HEK293 (cell line): Measurements from ENCODE around the gene UBE2D2.

Source experiments
- CTCF ChIA-PET: fragments of 350-600 bp; formaldehyde crosslinking; extraction: SDS; loops from one replicate; lab custom pipeline; 2021; ENCODE audit warnings: antibody characterized with exemption; lab: Yijun Ruan, JAX
- POLR2A ChIA-PET: fragments of 300-600 bp; formaldehyde crosslinking; extraction: SDS; loops from one replicate; lab custom pipeline; 2020; ENCODE audit warnings: antibody characterized with exemption, inconsistent platforms; lab: Yijun Ruan, JAX
- H3K27ac ChIP-seq: fragments of 200-500 bp; sonication (Bioruptor generic); 2 replicates; pipeline ENCODE4 v1.5.1; 2014; ENCODE audit warnings: low read depth, low read length, control low read depth, inconsistent platforms; ENCODE audit errors: extremely low read depth
- H3K36me3 ChIP-seq, 2 experiments: fragments of 200-500 bp in 1 of 2; sonication (Bioruptor generic) in 1 of 2; 1 replicate in 1 of 2; 2 replicates in 1 of 2; pipeline ENCODE4 v1.5.1; 2014 to 2017; ENCODE audit warnings: inconsistent platforms in 2 of 2, low read length in 2 of 2; ENCODE audit not compliant: control insufficient read depth in 2 of 2, insufficient read depth in 1 of 2
- H3K4me1 ChIP-seq: fragments of 200-500 bp; sonication (Bioruptor generic); 2 replicates; pipeline ENCODE4 v1.5.1; 2014; ENCODE audit warnings: mild to moderate bottlenecking, low read length, inconsistent platforms; ENCODE audit not compliant: control insufficient read depth, insufficient read depth
- H3K4me3 ChIP-seq: 2 replicates; pipeline ENCODE4 v1.5.1; 2011; ENCODE audit warnings: low read depth, mild to moderate bottlenecking, control low read depth, low read length, moderate library complexity
- H3K9me3 ChIP-seq: fragments of 200-500 bp; sonication (Bioruptor generic); 2 replicates; pipeline ENCODE4 v1.5.1; 2014; ENCODE audit warnings: low read depth, low read length, inconsistent platforms; ENCODE audit not compliant: control insufficient read depth, insufficient read depth
- KLF7 ChIP-seq: fragments of 450-650 bp; formaldehyde crosslinking; IDR thresholded peaks from 2 replicates; pipeline ENCODE4 v1.5.1; 2016; ENCODE audit warnings: missing biosample characterization, missing genetic modification characterization, borderline replicate concordance
- OSR2 ChIP-seq: fragments of 450-650 bp; formaldehyde crosslinking; IDR thresholded peaks from 2 replicates; pipeline ENCODE4 v1.5.1; 2016; ENCODE audit warnings: missing biosample characterization, missing genetic modification characterization
- PRDM1 ChIP-seq: fragments of 450-650 bp; formaldehyde crosslinking; IDR thresholded peaks from 2 replicates; pipeline ENCODE4; 2016; ENCODE audit warnings: missing biosample characterization, missing genetic modification characterization
- SALL2 ChIP-seq: fragments of 450-650 bp; formaldehyde crosslinking; IDR thresholded peaks from 2 replicates; pipeline ENCODE4 v1.5.0; 2017; ENCODE audit warnings: missing biosample characterization, mild to moderate bottlenecking, missing genetic modification characterization, borderline replicate concordance
- ZBTB8A ChIP-seq: fragments of 450-650 bp; formaldehyde crosslinking; IDR thresholded peaks from 2 replicates; pipeline ENCODE4 v1.5.1; 2016; ENCODE audit warnings: missing biosample characterization, missing genetic modification characterization
- ZNF10 ChIP-seq: fragments of 450-650 bp; formaldehyde crosslinking; IDR thresholded peaks from 2 replicates; pipeline ENCODE4 v1.5.1; 2017; ENCODE audit warnings: missing biosample characterization, missing genetic modification characterization
- ZNF112 ChIP-seq: fragments of 450-650 bp; formaldehyde crosslinking; IDR thresholded peaks from 2 replicates; pipeline ENCODE4 v1.5.0; 2017; ENCODE audit warnings: missing biosample characterization, missing genetic modification characterization
- ZNF175 ChIP-seq: fragments of 450-650 bp; formaldehyde crosslinking; IDR thresholded peaks from 2 replicates; pipeline ENCODE4 v1.5.1; 2016; ENCODE audit warnings: missing biosample characterization, missing genetic modification characterization
- ZNF202 ChIP-seq: fragments of 450-650 bp; formaldehyde crosslinking; IDR thresholded peaks from 2 replicates; pipeline ENCODE4 v1.5.1; 2016; ENCODE audit warnings: missing biosample characterization, missing genetic modification characterization, borderline replicate concordance
- ZNF239 ChIP-seq: fragments of 450-650 bp; formaldehyde crosslinking; IDR thresholded peaks from 2 replicates; pipeline ENCODE4 v1.5.1; 2016; ENCODE audit warnings: missing biosample characterization, missing genetic modification characterization
- ZNF560 ChIP-seq: fragments of 450-650 bp; formaldehyde crosslinking; IDR thresholded peaks from 2 replicates; pipeline ENCODE4 v1.5.1; 2017; ENCODE audit warnings: missing biosample characterization, missing genetic modification characterization, borderline replicate concordance
- ZNF626 ChIP-seq: fragments of 450-650 bp; sonication (Bioruptor Pico); formaldehyde crosslinking; IDR thresholded peaks from 2 replicates; pipeline ENCODE4 v1.5.1; 2018; ENCODE audit warnings: missing biosample characterization, missing genetic modification characterization, inconsistent platforms
- ZNF843 ChIP-seq: fragments of 450-650 bp; formaldehyde crosslinking; IDR thresholded peaks from 2 replicates; pipeline ENCODE4 v1.5.1; 2016; ENCODE audit warnings: missing biosample characterization, missing genetic modification characterization
- TF ChIP-seq, protein P1 (sequence below): sonication (generic); formaldehyde crosslinking; IDR thresholded peaks from 2 replicates; pipeline ENCODE4 v1.8.1; 2022; ENCODE audit warnings: mild to moderate bottlenecking, moderate library complexity, missing genetic modification reagents
- TF ChIP-seq, protein P2 (sequence below): fragments of 450-650 bp; formaldehyde crosslinking; IDR thresholded peaks from 2 replicates; pipeline ENCODE4 v1.5.1; 2016; ENCODE audit warnings: missing biosample characterization, missing genetic modification characterization, borderline replicate concordance
- TF ChIP-seq, protein P3 (sequence below): fragments of 450-650 bp; formaldehyde crosslinking; IDR thresholded peaks from 2 replicates; pipeline ENCODE4 v1.5.1; 2016; ENCODE audit warnings: missing biosample characterization, missing genetic modification characterization
- TF ChIP-seq, protein P4 (sequence below): fragments of 450-650 bp; formaldehyde crosslinking; IDR thresholded peaks from 2 replicates; pipeline ENCODE4 v1.5.1; 2017; ENCODE audit warnings: missing biosample characterization, missing genetic modification characterization
- TF ChIP-seq, protein P5 (sequence below): fragments of 450-650 bp; formaldehyde crosslinking; IDR thresholded peaks from 2 replicates; pipeline ENCODE4 v1.5.1; 2016; ENCODE audit warnings: missing biosample characterization, missing genetic modification characterization
- TF ChIP-seq, protein P6 (sequence below): fragments of 450-650 bp; formaldehyde crosslinking; IDR thresholded peaks from 2 replicates; pipeline ENCODE4 v1.5.1; 2017; ENCODE audit warnings: missing biosample characterization, missing genetic modification characterization

The UBE2D2 gene

DNA sequence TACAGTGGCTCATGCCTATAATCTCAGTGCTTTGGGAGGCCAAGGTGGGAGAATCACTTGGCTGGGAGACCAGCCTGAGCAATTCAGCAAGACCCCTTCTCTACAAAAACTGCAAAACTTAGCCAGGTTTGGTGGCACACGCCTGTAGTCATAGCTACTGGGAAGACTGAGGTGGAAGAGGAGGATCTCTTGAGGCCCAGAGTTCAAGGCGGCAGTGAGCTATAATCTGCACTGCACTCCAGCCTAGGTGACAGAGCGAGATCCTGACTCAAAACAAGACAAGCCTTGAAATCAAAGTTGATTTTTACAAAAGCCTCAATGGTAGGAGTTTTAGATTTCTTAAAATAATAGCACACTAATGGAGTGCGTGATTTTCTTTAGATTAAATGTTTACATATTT is 14.6 kb downstream of the UBE2D2 start:
- Histone ChIP-seq H3K27ac (no peak overlapping the region), H3K36me3 (peaks cover 12 to 13% of the 10 kb centered on the region in 2 experiments; a peak in 2 of 3 replicates), H3K4me3 (no peak overlapping the region), H3K9me3 (no peaks in the 10 kb centered on the region), H3K4me1 (peaks cover 2% of the 10 kb centered on the region)
- ChIA-PET POLR2A (interaction anchor here (2.5 kb wide), 1 partner anchor 15 kb away, joined by 8 read pairs; the partner anchor contains the start of gene UBE2D2), CTCF (interaction anchor here (0.6 to 2.8 kb wide), 6 partner anchors 10 to 192 kb away, joined by 3 to 22 read pairs (median 6); no protein-coding TSS in a partner anchor)
- no peak for TF ChIP-seq ZNF175 (tag by site-specific recombination)
- TF ChIP-seq, protein P1, sequence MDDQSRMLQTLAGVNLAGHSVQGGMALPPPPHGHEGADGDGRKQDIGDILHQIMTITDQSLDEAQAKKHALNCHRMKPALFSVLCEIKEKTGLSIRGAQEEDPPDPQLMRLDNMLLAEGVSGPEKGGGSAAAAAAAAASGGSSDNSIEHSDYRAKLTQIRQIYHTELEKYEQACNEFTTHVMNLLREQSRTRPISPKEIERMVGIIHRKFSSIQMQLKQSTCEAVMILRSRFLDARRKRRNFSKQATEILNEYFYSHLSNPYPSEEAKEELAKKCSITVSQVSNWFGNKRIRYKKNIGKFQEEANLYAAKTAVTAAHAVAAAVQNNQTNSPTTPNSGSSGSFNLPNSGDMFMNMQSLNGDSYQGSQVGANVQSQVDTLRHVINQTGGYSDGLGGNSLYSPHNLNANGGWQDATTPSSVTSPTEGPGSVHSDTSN (CRISPR knock-in tag), result no peak
- TF ChIP-seq PRDM1, result no peak
- TF ChIP-seq, protein P2, sequence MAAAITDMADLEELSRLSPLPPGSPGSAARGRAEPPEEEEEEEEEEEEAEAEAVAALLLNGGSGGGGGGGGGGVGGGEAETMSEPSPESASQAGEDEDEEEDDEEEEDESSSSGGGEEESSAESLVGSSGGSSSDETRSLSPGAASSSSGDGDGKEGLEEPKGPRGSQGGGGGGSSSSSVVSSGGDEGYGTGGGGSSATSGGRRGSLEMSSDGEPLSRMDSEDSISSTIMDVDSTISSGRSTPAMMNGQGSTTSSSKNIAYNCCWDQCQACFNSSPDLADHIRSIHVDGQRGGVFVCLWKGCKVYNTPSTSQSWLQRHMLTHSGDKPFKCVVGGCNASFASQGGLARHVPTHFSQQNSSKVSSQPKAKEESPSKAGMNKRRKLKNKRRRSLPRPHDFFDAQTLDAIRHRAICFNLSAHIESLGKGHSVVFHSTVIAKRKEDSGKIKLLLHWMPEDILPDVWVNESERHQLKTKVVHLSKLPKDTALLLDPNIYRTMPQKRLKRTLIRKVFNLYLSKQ, result no peak
- no peak for TF ChIP-seq ZNF202 (tag by site-specific recombination)
- TF ChIP-seq ZNF239 (tag by site-specific recombination), result no peak
- TF ChIP-seq, protein P3, sequence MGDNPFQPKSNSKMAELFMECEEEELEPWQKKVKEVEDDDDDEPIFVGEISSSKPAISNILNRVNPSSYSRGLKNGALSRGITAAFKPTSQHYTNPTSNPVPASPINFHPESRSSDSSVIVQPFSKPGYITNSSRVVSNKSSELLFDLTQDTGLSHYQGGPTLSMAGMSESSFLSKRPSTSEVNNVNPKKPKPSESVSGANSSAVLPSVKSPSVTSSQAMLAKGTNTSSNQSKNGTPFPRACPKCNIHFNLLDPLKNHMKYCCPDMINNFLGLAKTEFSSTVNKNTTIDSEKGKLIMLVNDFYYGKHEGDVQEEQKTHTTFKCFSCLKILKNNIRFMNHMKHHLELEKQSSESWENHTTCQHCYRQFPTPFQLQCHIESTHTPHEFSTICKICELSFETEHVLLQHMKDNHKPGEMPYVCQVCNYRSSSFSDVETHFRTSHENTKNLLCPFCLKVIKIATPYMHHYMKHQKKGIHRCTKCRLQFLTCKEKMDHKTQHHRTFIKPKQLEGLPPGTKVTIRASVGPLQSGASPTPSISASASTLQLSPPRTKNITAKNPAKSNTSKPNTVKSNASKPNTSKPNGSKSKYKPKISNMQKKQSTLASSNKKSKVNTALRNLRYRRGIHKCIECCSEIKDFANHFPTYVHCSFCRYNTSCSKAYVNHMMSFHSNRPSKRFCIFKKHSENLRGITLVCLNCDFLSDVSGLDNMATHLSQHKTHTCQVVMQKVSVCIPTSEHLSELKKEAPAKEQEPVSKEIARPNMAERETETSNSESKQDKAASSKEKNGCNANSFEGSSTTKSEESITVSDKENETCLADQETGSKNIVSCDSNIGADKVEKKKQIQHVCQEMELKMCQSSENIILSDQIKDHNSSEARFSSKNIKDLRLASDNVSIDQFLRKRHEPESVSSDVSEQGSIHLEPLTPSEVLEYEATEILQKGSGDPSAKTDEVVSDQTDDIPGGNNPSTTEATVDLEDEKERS (tag by site-specific recombination), result no peak
- TF ChIP-seq ZNF112 (tag by site-specific recombination), result no peak
- no peak for TF ChIP-seq ZNF626
- TF ChIP-seq, protein P4, sequence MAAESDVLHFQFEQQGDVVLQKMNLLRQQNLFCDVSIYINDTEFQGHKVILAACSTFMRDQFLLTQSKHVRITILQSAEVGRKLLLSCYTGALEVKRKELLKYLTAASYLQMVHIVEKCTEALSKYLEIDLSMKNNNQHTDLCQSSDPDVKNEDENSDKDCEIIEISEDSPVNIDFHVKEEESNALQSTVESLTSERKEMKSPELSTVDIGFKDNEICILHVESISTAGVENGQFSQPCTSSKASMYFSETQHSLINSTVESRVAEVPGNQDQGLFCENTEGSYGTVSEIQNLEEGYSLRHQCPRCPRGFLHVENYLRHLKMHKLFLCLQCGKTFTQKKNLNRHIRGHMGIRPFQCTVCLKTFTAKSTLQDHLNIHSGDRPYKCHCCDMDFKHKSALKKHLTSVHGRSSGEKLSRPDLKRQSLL, result no peak
- TF ChIP-seq ZNF843 (tag by site-specific recombination), result no peak
- TF ChIP-seq KLF7 (tag by site-specific recombination), result no peak
- no peak for TF ChIP-seq OSR2

DNA sequence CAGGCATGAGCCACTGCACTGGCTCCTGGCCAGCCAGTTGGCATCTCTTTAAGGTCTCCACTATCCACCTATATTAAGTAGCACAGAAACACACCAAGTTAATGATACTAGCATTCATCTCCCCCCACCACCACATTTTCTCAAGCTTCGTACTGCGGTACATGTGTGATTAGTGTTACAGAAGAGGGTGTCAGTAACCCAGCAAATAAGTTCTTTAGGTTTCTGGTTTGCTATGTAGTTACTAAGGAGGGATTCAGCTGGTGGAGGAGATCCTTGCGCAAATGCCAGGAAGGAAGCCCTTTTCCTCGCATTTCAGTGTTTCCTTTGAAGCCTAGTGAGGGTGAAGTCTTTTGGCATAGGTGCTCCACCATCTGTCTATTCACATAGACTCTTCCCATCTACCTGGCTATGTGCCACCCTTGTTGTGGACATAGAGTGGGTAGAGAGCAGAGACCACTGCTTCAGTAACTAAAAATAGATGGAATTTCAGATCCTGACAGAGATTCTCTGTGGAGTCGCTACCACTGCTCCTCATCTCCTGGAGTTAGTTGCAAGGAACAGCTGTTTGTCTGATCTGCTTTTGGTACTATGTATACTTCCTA is 16.7 kb downstream of the UBE2D2 start:
- TF ChIP-seq ZBTB8A (tag by site-specific recombination) (no peak), ZNF10 (tag by site-specific recombination) (no peak), ZNF560 (tag by site-specific recombination) (no peak), SALL2 (tag by site-specific recombination) (no peak)
- TF ChIP-seq, protein P5, sequence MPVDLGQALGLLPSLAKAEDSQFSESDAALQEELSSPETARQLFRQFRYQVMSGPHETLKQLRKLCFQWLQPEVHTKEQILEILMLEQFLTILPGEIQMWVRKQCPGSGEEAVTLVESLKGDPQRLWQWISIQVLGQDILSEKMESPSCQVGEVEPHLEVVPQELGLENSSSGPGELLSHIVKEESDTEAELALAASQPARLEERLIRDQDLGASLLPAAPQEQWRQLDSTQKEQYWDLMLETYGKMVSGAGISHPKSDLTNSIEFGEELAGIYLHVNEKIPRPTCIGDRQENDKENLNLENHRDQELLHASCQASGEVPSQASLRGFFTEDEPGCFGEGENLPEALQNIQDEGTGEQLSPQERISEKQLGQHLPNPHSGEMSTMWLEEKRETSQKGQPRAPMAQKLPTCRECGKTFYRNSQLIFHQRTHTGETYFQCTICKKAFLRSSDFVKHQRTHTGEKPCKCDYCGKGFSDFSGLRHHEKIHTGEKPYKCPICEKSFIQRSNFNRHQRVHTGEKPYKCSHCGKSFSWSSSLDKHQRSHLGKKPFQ (tag by site-specific recombination), result no peak
- TF ChIP-seq, protein P6, sequence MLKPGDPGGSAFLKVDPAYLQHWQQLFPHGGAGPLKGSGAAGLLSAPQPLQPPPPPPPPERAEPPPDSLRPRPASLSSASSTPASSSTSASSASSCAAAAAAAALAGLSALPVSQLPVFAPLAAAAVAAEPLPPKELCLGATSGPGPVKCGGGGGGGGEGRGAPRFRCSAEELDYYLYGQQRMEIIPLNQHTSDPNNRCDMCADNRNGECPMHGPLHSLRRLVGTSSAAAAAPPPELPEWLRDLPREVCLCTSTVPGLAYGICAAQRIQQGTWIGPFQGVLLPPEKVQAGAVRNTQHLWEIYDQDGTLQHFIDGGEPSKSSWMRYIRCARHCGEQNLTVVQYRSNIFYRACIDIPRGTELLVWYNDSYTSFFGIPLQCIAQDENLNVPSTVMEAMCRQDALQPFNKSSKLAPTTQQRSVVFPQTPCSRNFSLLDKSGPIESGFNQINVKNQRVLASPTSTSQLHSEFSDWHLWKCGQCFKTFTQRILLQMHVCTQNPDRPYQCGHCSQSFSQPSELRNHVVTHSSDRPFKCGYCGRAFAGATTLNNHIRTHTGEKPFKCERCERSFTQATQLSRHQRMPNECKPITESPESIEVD (tag by site-specific recombination), result no peak
- H3K9me3 ChIP-seq, result no peaks in the 10 kb centered on the region
- H3K4me3 ChIP-seq, result no peak overlapping the region
- CTCF ChIA-PET, result interaction anchor here (0.7 to 1.4 kb wide), 3 partner anchors 30 to 161 kb away, joined by 3 to 6 read pairs (median 4); no protein-coding TSS in a partner anchor
- peaks cover 2% of the 10 kb centered on the region for H3K4me1 ChIP-seq
- POLR2A ChIA-PET, result interaction anchor here (2.1 kb wide), 1 partner anchor 17 kb away, joined by 10 read pairs; the partner anchor contains the start of gene UBE2D2
- peaks cover 8 to 13% of the 10 kb centered on the region in 2 experiments; a peak in 2 of 3 replicates for H3K36me3 ChIP-seq
- H3K27ac ChIP-seq, result no peak overlapping the region
